Suprapubic skin (tissue), 3 donors: Measurements from ENCODE around the gene NADSYN1.

Source experiments
- CTCF ChIP-seq, 2 donors: fragments of 200-600 bp in 1 of 2; fragments of 450-650 bp in 1 of 2; sonication (generic) in 1 of 2; IDR thresholded peaks; one replicate each; pipeline ENCODE4 v1.5.1; 2016 to 2019; ENCODE audit warnings: antibody characterized with exemption in 2 of 2, mild to moderate bottlenecking in 1 of 2, moderate library complexity in 1 of 2
- EP300 ChIP-seq: sonication (generic); formaldehyde crosslinking; IDR thresholded peaks from one replicate; pipeline ENCODE4 v1.6.1; 2017; ENCODE audit warnings: antibody characterized with exemption
- POLR2A ChIP-seq, 2 donors: fragments of 450-650 bp; IDR thresholded peaks; one replicate each; pipeline ENCODE4 v1.6.1; 2017; ENCODE audit warnings: antibody characterized with exemption in 2 of 2, mild to moderate bottlenecking in 2 of 2, moderate library complexity in 2 of 2

- no peak for TF ChIP-seq CTCF (IDR thresholded peaks at IDR 0.05)
- no peak for TF ChIP-seq EP300
- TF ChIP-seq POLR2A (IDR thresholded peaks at IDR 0.05) = no peak
Measured at GRCh38 chr11:71519546-71519945, 66.5 kb downstream of the NADSYN1 start.
